K562 (cell line): ENCODE results near the gene ZNF181.

ENCODE experiments used
- CTCF ChIP-seq, 3 experiments: IDR thresholded peaks in 2 of 3; conservative IDR thresholded peaks in 1 of 3; 2 replicates each; pipeline ENCODE4 v1.5.1; 2011 to 2012; ENCODE audit warnings: low read length in 3 of 3, mild to moderate bottlenecking in 3 of 3, control low read depth in 2 of 3, improper control_type of control experiment in 1 of 3, inconsistent platforms in 1 of 3, low read depth in 1 of 3, mixed read lengths in 1 of 3, moderate library complexity in 1 of 3; ENCODE audit not compliant: insufficient read depth in 2 of 3
- ESRRB ChIP-seq: fragments of 250-450 bp; sonication (Bioruptor Pico); IDR thresholded peaks from 2 replicates; pipeline ENCODE4 v1.5.0; 2020; ENCODE audit warnings: mild to moderate bottlenecking, moderate library complexity, borderline replicate concordance
- GTF2F1 ChIP-seq: IDR thresholded peaks from 2 replicates; pipeline ENCODE4 v1.6.1; 2011; ENCODE audit warnings: low read depth, low read length, improper control_type of control experiment
- ZNF707 ChIP-seq: fragments of 250-450 bp; sonication (Bioruptor Pico); conservative IDR thresholded peaks from 2 replicates; pipeline ENCODE4 v1.8.0; 2022; ENCODE audit warnings: inconsistent platforms, mild to moderate bottlenecking, moderate library complexity
- TF ChIP-seq, protein P1 (sequence below), 2 experiments: fragments of 450-650 bp in 1 of 2; sonication (generic) in 1 of 2; formaldehyde crosslinking in 1 of 2; IDR thresholded peaks in 1 of 2; conservative IDR thresholded peaks in 1 of 2; 2 replicates each; pipeline versions ENCODE4 v1.6.1 to v1.8.1; 2016 to 2023; ENCODE audit warnings: mild to moderate bottlenecking in 2 of 2, moderate library complexity in 2 of 2, inconsistent platforms in 1 of 2, missing genetic modification reagents in 1 of 2

DNA sequence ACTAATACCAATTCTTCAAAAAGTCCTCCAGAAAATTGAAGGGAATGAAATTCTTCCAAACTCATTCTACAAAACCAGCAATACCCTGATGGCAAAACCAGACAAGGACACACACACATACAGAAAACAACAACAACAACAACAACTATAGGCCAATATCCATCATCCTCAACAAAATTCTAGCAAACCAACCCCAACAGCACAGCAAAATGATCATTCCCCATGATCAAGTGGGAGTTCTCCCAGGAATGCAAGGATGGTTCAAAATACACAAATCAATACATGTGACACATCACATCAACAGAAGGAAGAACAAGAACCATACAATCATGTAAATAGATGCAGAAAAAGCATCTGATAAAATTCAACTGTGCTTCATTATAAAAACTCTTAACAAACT lies 18.7 kb upstream of the ZNF181 start:
- no peak for TF ChIP-seq CTCF (IDR thresholded peaks at IDR 0.05 in 2 of 3, conservative IDR thresholded peaks at IDR 0.05 in 1 of 3; ENCODE audit: insufficient read depth in 2 of 3, low read depth in 1 of 3, low read length in 3 of 3)
- TF ChIP-seq, protein P1, sequence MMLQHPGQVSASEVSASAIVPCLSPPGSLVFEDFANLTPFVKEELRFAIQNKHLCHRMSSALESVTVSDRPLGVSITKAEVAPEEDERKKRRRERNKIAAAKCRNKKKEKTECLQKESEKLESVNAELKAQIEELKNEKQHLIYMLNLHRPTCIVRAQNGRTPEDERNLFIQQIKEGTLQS (IDR thresholded peaks at IDR 0.05), result no peak
- TF ChIP-seq, protein P1 (CRISPR knock-in tag; conservative IDR thresholded peaks at IDR 0.05), result no peak
- no peak for TF ChIP-seq GTF2F1
- no peak for TF ChIP-seq ESRRB (CRISPR knock-in tag)
- TF ChIP-seq ZNF707 (CRISPR knock-in tag), result no peak
